GM21528 (cell line): Measurements from ENCODE around the gene FBXO34.
"Not testable (repeated sequence)": the region's sequence is repeated elsewhere in the genome, so short reads cannot be mapped to it uniquely, and the experiment has no call there.

ENCODE experiments used
- ATAC-seq: cut with Tn5 transposase; IDR thresholded peaks from one replicate; pipeline ENCODE4 v1.9.1; 2021; ENCODE audit warnings: mild to moderate bottlenecking, moderate library complexity; ENCODE audit not compliant: unreplicated experiment, low FRiP score

FBXO34 gene

GRCh38 chr14:55373784-55374705 is 102.8 kb downstream of the FBXO34 start:
- ATAC-seq, result no peak

GRCh38 chr14:55374771-55375170 is 103.5 kb downstream of the FBXO34 start:
- no peak for ATAC-seq

GRCh38 chr14:55377236-55377635 is 106.0 kb downstream of the FBXO34 start:
- ATAC-seq, result no peak

- ATAC-seq, result no peak
Observed at GRCh38 chr14:55381040-55381439, 109.8 kb downstream of the FBXO34 start.

GRCh38 chr14:55381561-55381960 is 110.3 kb downstream of the FBXO34 start:
- ATAC-seq, result no peak

DNA sequence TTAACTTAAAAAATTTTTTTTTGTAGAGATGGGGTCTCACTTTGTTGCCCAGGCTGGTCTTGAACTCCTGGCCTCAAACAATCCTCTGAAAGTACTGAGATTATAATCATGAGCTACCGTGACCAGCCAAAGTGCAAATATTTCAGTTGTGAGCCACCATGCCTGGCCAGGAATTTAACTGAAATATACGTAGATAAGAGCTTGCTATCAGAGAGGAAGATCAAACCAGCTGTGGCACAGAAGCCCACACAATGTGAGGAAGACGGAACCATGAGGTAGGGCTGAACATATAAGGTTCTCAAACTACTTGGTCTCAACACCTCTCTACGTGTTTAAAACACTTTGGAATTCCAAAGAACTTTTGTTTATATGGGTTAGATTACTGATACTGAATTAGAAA is 111.3 kb downstream of the FBXO34 start:
- no peak for ATAC-seq

- not testable (repeated sequence) for ATAC-seq
Observed at GRCh38 chr14:55383056-55383466, 111.8 kb downstream of the FBXO34 start.

GRCh38 chr14:55383541-55384140 is 112.4 kb downstream of the FBXO34 start:
- ATAC-seq, result no peak

GRCh38 chr14:55384536-55384935 is 113.3 kb downstream of the FBXO34 start:
- no peak for ATAC-seq

DNA sequence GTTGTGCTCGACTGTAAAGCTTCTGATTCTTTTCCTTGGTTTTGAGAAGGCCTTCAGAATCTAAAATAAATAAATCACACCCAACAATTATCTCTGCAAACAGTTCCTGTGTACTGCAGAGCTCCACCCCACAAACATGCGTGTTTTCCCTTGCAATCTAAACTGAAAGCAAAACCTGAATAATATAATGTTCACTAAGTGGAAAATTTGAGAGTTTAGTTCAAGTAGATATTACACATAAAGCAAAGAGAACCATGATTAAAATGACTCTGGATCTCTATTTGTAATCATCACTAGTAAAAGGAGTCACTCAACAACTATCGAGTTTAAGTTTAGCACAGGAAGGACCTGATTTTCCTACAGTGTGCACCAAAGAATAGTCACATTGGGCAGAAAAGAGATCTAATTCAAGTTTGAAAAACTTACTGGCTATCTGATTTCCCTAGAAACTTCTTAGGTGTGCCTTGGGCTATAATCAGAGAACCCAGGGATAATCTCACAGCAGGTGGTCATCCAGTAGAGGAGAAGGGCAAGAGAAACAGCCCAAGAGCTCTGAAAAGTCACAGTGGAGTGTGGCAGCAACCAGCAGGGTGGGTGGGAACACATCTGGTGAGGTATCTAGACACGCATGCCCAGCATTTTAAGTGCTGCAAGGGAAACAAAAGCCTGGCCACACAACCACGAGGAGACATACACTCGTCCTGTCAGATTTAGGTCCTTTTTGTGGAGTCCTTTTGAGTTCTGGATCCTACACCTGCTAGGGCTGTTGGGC is 115.0 kb downstream of the FBXO34 start:
- ATAC-seq, result no peak

- ATAC-seq, result no peak
Observed at GRCh38 chr14:55387121-55387520, 115.9 kb downstream of the FBXO34 start.

DNA sequence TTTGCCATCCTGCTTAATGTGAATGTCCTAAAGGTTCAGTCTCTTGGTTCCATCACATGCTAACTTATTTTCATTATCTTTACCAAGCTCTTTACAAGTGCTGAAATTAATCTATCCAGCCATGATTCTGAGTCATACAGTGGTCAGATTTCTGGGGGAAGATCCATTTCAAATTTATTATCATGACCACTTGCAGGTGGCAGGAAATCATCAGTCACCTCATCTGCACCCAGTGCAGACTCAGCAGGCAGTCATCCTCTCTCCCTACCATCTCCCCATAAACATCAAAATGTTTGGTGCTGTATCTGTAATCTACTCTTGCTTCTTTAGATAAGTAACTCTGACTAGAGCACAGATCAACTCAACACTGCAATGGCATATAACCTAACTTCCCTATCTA is 116.9 kb downstream of the FBXO34 start:
- no peak for ATAC-seq

- no peak for ATAC-seq
Observed at GRCh38 chr14:55389330-55389729, 118.1 kb downstream of the FBXO34 start.

DNA sequence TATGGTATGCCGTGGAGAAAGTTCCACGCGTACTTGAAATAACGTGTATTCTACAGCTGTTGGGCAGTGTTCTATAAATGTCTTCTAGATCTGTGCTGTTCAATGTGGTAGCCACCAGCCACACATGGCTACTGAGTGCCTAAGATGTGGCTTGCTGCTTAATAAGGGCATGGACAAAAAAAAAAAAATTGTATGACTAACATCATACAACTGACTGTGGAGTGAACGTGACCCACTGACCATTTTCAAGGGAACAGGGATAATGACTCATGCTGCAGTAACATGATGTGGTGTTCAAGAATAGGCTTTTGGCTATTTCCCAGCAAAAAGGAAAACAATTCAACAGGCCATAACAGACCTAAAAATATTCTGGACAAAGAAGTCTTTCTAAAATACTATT is 127.5 kb downstream of the FBXO34 start:
- no peak for ATAC-seq

- no peak for ATAC-seq
Observed at GRCh38 chr14:55399183-55399582, 128.0 kb downstream of the FBXO34 start.

DNA sequence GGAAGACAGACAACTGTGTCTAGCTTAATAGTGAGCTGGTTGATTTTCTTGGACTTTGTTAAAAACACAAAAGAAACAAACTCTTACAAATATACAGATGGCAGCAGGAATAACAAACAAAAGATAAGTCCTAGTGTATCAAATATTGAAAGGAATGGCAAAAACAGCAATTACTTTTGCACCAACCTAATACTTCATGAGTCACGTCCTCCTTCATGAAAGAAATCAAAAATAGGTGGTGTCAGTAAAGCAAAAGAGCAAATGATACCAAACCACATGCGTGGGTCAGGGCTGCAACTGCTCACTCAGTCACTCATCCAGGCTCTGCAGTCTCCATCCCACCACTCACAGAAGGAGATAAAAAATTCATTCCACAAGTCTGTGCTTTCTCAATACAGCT is 128.6 kb downstream of the FBXO34 start:
- ATAC-seq, result no peak

- ATAC-seq, result no peak
Observed at GRCh38 chr14:55401751-55402150, 130.5 kb downstream of the FBXO34 start.
